HUES48 (cell line): ENCODE data around the gene ASTN2.

Source experiments
- H3K27ac ChIP-seq: one replicate; pipeline ENCODE4 v1.7.0; 2013; ENCODE audit warnings: low read depth, low read length, inconsistent platforms
- H3K27me3 ChIP-seq: 2 replicates; pipeline ENCODE4 v1.6.1; 2013; ENCODE audit warnings: mild to moderate bottlenecking, low read length; ENCODE audit not compliant: control insufficient read depth, insufficient read depth
- H3K36me3 ChIP-seq: 2 replicates; pipeline ENCODE4 v1.6.1; 2013; ENCODE audit warnings: low read length; ENCODE audit not compliant: control insufficient read depth, insufficient read depth
- H3K4me1 ChIP-seq: 2 replicates; pipeline ENCODE4 v1.6.1; 2013; ENCODE audit warnings: mild to moderate bottlenecking, low read length; ENCODE audit not compliant: control insufficient read depth, insufficient read depth
- H3K4me3 ChIP-seq: 2 replicates; pipeline ENCODE4 v1.5.1; 2013; ENCODE audit warnings: mild to moderate bottlenecking, low read depth, low read length
- H3K9ac ChIP-seq: 2 replicates; pipeline ENCODE4 v1.6.1; 2013; ENCODE audit warnings: mild to moderate bottlenecking, low read depth, low read length, moderate library complexity
- H3K9me3 ChIP-seq: 2 replicates; pipeline ENCODE4 v1.6.1; 2013; ENCODE audit warnings: low read length; ENCODE audit not compliant: control insufficient read depth, insufficient read depth

ASTN2 gene

GRCh38 chr9:116626762-116627161 lies 788.1 kb downstream of the ASTN2 start:
- Histone ChIP-seq H3K4me1 (peaks cover 24% of the 10 kb centered on the region), H3K27me3 (no peaks in the 10 kb centered on the region), H3K9ac (no peak overlapping the region), H3K9me3 (no peaks in the 10 kb centered on the region), H3K4me3 (no peak overlapping the region), H3K27ac (no peak overlapping the region), H3K36me3 (no peaks in the 10 kb centered on the region)

- Histone ChIP-seq H3K36me3 (no peaks in the 10 kb centered on the region), H3K27me3 (no peaks in the 10 kb centered on the region)
Measured at GRCh38 chr9:116623715-116624114, 791.1 kb downstream of the ASTN2 start.

GRCh38 chr9:116617389-116617788 lies 797.5 kb downstream of the ASTN2 start:
- no peaks in the 10 kb centered on the region for H3K4me1 ChIP-seq
- no peaks in the 10 kb centered on the region for H3K27me3 ChIP-seq

More at GRCh38 chr9:116623715-116624114, 791.1 kb downstream of the ASTN2 start:
- no peak overlapping the region for H3K27ac ChIP-seq
- no peak overlapping the region for H3K9ac ChIP-seq
- peak overlapping the region; percentile 18; the same call in 1 of the 2 replicates for H3K4me3 ChIP-seq
- H3K4me1 ChIP-seq = peaks cover 24% of the 10 kb centered on the region
- H3K9me3 ChIP-seq = no peaks in the 10 kb centered on the region

GRCh38 chr9:116616304-116616914 lies 798.4 kb downstream of the ASTN2 start:
- H3K9me3 ChIP-seq = no peaks in the 10 kb centered on the region

More at GRCh38 chr9:116617389-116617788, 797.5 kb downstream of the ASTN2 start:
- Histone ChIP-seq H3K4me3 (no peak overlapping the region), H3K9ac (no peak overlapping the region), H3K27ac (no peak overlapping the region), H3K36me3 (peaks cover 5% of the 10 kb centered on the region; the same call in 1 of the 2 replicates), H3K9me3 (no peaks in the 10 kb centered on the region)

GRCh38 chr9:116608064-116608463 lies 806.8 kb downstream of the ASTN2 start:
- H3K9ac ChIP-seq = no peak overlapping the region
- no peak overlapping the region for H3K4me3 ChIP-seq
- H3K27me3 ChIP-seq = no peaks in the 10 kb centered on the region
- H3K36me3 ChIP-seq = no peaks in the 10 kb centered on the region
- H3K27ac ChIP-seq = no peak overlapping the region
- H3K4me1 ChIP-seq = peaks cover 7% of the 10 kb centered on the region
- H3K9me3 ChIP-seq = no peaks in the 10 kb centered on the region

More at GRCh38 chr9:116616304-116616914, 798.4 kb downstream of the ASTN2 start:
- H3K4me3 ChIP-seq = no peak overlapping the region
- no peak overlapping the region for H3K27ac ChIP-seq
- no peak overlapping the region for H3K9ac ChIP-seq
- no peaks in the 10 kb centered on the region for H3K4me1 ChIP-seq
- peaks cover 5% of the 10 kb centered on the region; the same call in 1 of the 2 replicates for H3K36me3 ChIP-seq
- H3K27me3 ChIP-seq = no peaks in the 10 kb centered on the region

- no peak overlapping the region for H3K9ac ChIP-seq
- H3K9me3 ChIP-seq = no peaks in the 10 kb centered on the region
- H3K36me3 ChIP-seq = no peaks in the 10 kb centered on the region
- peaks cover 7% of the 10 kb centered on the region for H3K4me1 ChIP-seq
- H3K4me3 ChIP-seq = no peak overlapping the region
- no peak overlapping the region for H3K27ac ChIP-seq
- H3K27me3 ChIP-seq = no peaks in the 10 kb centered on the region
Measured at GRCh38 chr9:116605904-116606341, 808.9 kb downstream of the ASTN2 start.

GRCh38 chr9:116605060-116605459 lies 809.8 kb downstream of the ASTN2 start:
- Histone ChIP-seq H3K4me1 (peaks cover 7% of the 10 kb centered on the region), H3K4me3 (no peak overlapping the region), H3K27ac (no peak overlapping the region), H3K27me3 (no peaks in the 10 kb centered on the region), H3K9me3 (no peaks in the 10 kb centered on the region), H3K9ac (no peak overlapping the region), H3K36me3 (no peaks in the 10 kb centered on the region)

GRCh38 chr9:116604251-116604650 lies 810.6 kb downstream of the ASTN2 start:
- no peaks in the 10 kb centered on the region for H3K27me3 ChIP-seq
- no peak overlapping the region for H3K27ac ChIP-seq
- H3K9ac ChIP-seq = no peak overlapping the region
- H3K4me1 ChIP-seq = peaks cover 7% of the 10 kb centered on the region
- no peaks in the 10 kb centered on the region for H3K9me3 ChIP-seq
- H3K36me3 ChIP-seq = no peaks in the 10 kb centered on the region
- no peak overlapping the region for H3K4me3 ChIP-seq

GRCh38 chr9:116599342-116599884 lies 815.4 kb downstream of the ASTN2 start:
- H3K27me3 ChIP-seq = no peaks in the 10 kb centered on the region
- H3K9me3 ChIP-seq = no peaks in the 10 kb centered on the region
- H3K36me3 ChIP-seq = no peaks in the 10 kb centered on the region
- no peak overlapping the region for H3K27ac ChIP-seq
- H3K9ac ChIP-seq = no peak overlapping the region
- no peak overlapping the region for H3K4me3 ChIP-seq
- H3K4me1 ChIP-seq = no peaks in the 10 kb centered on the region

- H3K4me3 ChIP-seq = no peak overlapping the region
- H3K4me1 ChIP-seq = no peaks in the 10 kb centered on the region
- no peaks in the 10 kb centered on the region for H3K36me3 ChIP-seq
- H3K27me3 ChIP-seq = no peaks in the 10 kb centered on the region
- H3K27ac ChIP-seq = no peak overlapping the region
- no peaks in the 10 kb centered on the region for H3K9me3 ChIP-seq
- no peak overlapping the region for H3K9ac ChIP-seq
Measured at GRCh38 chr9:116596646-116597045, 818.2 kb downstream of the ASTN2 start.

GRCh38 chr9:116594547-116594946 lies 820.3 kb downstream of the ASTN2 start:
- no peak overlapping the region for H3K9ac ChIP-seq
- no peaks in the 10 kb centered on the region; the same call in 1 of the 2 replicates for H3K4me1 ChIP-seq
- H3K4me3 ChIP-seq = no peak overlapping the region
- no peaks in the 10 kb centered on the region for H3K27me3 ChIP-seq
- H3K27ac ChIP-seq = no peak overlapping the region
- H3K36me3 ChIP-seq = no peaks in the 10 kb centered on the region
- H3K9me3 ChIP-seq = no peaks in the 10 kb centered on the region
